Renal cortex interstitium (tissue), 11 donors: ENCODE measurements around the gene RCBTB1. TPM values are rescaled to one million over a fixed set of nuclear protein-coding genes. Genes with fewer than 3 reads are reported as not detected.
"Not testable (repeated sequence)": the region's sequence is repeated elsewhere in the genome, so short reads cannot be mapped to it uniquely, and the experiment has no call there.

ENCODE experiments used
- DNase-seq, 11 donors: peaks; one replicate each; pipeline ENCODE4 v3.0.0-alpha.2; 2013; ENCODE audit warnings: low read depth in 9 of 11, low spot score in 4 of 11; ENCODE audit errors: extremely low read depth in 1 of 11
- polyA plus RNA-seq, 3 donors: library from polyadenylated mRNA; unstranded; fragments of 120-200 nt; gene quantifications; one replicate each; pipeline ENCODE4 v1.2.1, GENCODE V29; 2013; ENCODE audit not compliant: insufficient read length in 3 of 3

RCBTB1 gene
- polyA plus RNA-seq, 3 donors, result 40.7 to 45.7 (median 43.0) TPM

GRCh38 chr13:49612042-49612441 lies 26.7 kb upstream of the RCBTB1 start:
- not testable (repeated sequence) for DNase-seq

GRCh38 chr13:49610176-49610575 lies 24.8 kb upstream of the RCBTB1 start:
- no peak for DNase-seq

GRCh38 chr13:49608651-49609331 lies 23.4 kb upstream of the RCBTB1 start:
- DNase-seq, result no peak

GRCh38 chr13:49607761-49608160 lies 22.4 kb upstream of the RCBTB1 start:
- no peak for DNase-seq

GRCh38 chr13:49606747-49607648 lies 21.6 kb upstream of the RCBTB1 start:
- DNase-seq, result peak; percentile 66 to 87 (median 74)

- no peak for DNase-seq
Measured at GRCh38 chr13:49604570-49604969, 19.2 kb upstream of the RCBTB1 start.

GRCh38 chr13:49602615-49603014 lies 17.3 kb upstream of the RCBTB1 start:
- DNase-seq, result not testable (repeated sequence)

GRCh38 chr13:49602005-49602404 lies 16.6 kb upstream of the RCBTB1 start:
- no peak for DNase-seq

GRCh38 chr13:49597043-49597641 lies 11.8 kb upstream of the RCBTB1 start:
- DNase-seq, result no peak

- no peak for DNase-seq
Measured at GRCh38 chr13:49596221-49596620, 10.9 kb upstream of the RCBTB1 start.

- no peak for DNase-seq
Measured at GRCh38 chr13:49594576-49594975, 9.2 kb upstream of the RCBTB1 start.

GRCh38 chr13:49593876-49594275 lies 8.5 kb upstream of the RCBTB1 start:
- not testable (repeated sequence) for DNase-seq

- not testable (repeated sequence) for DNase-seq
Measured at GRCh38 chr13:49590714-49591113, 5.4 kb upstream of the RCBTB1 start.

- no peak for DNase-seq
Measured at GRCh38 chr13:49587311-49587847, 2.0 kb upstream of the RCBTB1 start.

- no peak for DNase-seq
Measured at GRCh38 chr13:49586717-49587116, 1.4 kb upstream of the RCBTB1 start.

- no peak for DNase-seq
Measured at GRCh38 chr13:49584771-49585182, 581 bp downstream of the RCBTB1 start.

- DNase-seq, result no peak
Measured at GRCh38 chr13:49580980-49581680, 4.2 kb downstream of the RCBTB1 start.

- DNase-seq, result no peak
Measured at GRCh38 chr13:49579501-49579900, 5.9 kb downstream of the RCBTB1 start.
